Measurements from ENCODE around the gene SMG5.

DNA sequence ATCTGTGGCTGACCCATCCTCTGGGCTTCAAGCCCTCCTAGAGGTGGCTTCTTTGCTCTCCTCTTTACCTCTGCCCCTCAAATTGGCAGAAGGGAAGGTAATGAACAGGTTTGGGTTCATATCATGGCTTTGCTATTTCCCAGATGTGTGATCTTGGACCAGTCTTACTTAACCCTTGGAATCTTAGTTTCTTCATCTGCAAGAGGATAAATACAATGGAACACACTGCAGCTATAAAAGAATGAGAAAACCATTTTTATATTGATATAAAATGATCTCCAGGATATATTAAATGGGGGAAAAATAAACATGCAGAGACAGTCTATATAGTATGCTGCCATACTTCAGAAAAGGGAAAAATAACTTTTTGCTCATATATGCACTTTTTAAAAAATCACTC, 7.2 kb upstream of the SMG5 start:
- no peak for TF ChIP-seq EZH2 (IDR thresholded peaks at IDR 0.05; ENCODE audit: low read length, missing control alignments)
- TF ChIP-seq, protein P1, sequence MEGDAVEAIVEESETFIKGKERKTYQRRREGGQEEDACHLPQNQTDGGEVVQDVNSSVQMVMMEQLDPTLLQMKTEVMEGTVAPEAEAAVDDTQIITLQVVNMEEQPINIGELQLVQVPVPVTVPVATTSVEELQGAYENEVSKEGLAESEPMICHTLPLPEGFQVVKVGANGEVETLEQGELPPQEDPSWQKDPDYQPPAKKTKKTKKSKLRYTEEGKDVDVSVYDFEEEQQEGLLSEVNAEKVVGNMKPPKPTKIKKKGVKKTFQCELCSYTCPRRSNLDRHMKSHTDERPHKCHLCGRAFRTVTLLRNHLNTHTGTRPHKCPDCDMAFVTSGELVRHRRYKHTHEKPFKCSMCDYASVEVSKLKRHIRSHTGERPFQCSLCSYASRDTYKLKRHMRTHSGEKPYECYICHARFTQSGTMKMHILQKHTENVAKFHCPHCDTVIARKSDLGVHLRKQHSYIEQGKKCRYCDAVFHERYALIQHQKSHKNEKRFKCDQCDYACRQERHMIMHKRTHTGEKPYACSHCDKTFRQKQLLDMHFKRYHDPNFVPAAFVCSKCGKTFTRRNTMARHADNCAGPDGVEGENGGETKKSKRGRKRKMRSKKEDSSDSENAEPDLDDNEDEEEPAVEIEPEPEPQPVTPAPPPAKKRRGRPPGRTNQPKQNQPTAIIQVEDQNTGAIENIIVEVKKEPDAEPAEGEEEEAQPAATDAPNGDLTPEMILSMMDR (conservative IDR thresholded peaks at IDR 0.05 in 1 of 2, IDR thresholded peaks at IDR 0.05 in 1 of 2; ENCODE audit: low read depth in 1 of 2, low read length in 2 of 2) = no peak
